Progenitor cell of endocrine pancreas (in vitro differentiated cells): ENCODE measurements around the gene FAM50A. TPM values are rescaled to one million over a fixed set of nuclear protein-coding genes. Genes with fewer than 3 reads are reported as not detected.

Experiments used
- DNase-seq: peaks from one replicate; pipeline ENCODE4 v3.0.0; 2021; ENCODE audit warnings: low spot score; ENCODE audit not compliant: unreplicated experiment
- H3K27ac Mint-ChIP-seq: 2 replicates; pipeline ENCODE4 v1.8.0; 2021; ENCODE audit warnings: mild to moderate bottlenecking, moderate library complexity, mixed read lengths
- H3K27me3 Mint-ChIP-seq: 2 replicates; pipeline ENCODE4 v1.8.0; 2021; ENCODE audit warnings: mixed read lengths
- H3K36me3 Mint-ChIP-seq: 2 replicates; pipeline ENCODE4 v1.8.0; 2022; ENCODE audit warnings: mixed read lengths; ENCODE audit not compliant: insufficient read depth
- H3K4me1 Mint-ChIP-seq: 2 replicates; pipeline ENCODE4 v1.8.0; 2021; ENCODE audit warnings: low read depth, mixed read lengths
- H3K4me3 Mint-ChIP-seq: 2 replicates; pipeline ENCODE4 v1.8.0; 2021; ENCODE audit warnings: low read depth, mild to moderate bottlenecking, moderate library complexity, mixed read lengths
- H3K9me3 Mint-ChIP-seq: 2 replicates; pipeline ENCODE4 v1.8.0; 2021; ENCODE audit warnings: low read depth, mixed read lengths
- CTCF ChIP-seq: fragments of 200-600 bp; sonication (generic); IDR thresholded peaks from one replicate; pipeline ENCODE4 v1.5.0; 2021; ENCODE audit warnings: antibody characterized with exemption, mild to moderate bottlenecking; ENCODE audit not compliant: unreplicated experiment
- total RNA-seq: library from RNA; stranded (reverse); gene quantifications from 2 replicates; pipeline ENCODE4 v1.2.1, GENCODE V29; 2021

Gene FAM50A
- total RNA-seq, 1 donor from 2014 or later: 65.8 TPM

DNA sequence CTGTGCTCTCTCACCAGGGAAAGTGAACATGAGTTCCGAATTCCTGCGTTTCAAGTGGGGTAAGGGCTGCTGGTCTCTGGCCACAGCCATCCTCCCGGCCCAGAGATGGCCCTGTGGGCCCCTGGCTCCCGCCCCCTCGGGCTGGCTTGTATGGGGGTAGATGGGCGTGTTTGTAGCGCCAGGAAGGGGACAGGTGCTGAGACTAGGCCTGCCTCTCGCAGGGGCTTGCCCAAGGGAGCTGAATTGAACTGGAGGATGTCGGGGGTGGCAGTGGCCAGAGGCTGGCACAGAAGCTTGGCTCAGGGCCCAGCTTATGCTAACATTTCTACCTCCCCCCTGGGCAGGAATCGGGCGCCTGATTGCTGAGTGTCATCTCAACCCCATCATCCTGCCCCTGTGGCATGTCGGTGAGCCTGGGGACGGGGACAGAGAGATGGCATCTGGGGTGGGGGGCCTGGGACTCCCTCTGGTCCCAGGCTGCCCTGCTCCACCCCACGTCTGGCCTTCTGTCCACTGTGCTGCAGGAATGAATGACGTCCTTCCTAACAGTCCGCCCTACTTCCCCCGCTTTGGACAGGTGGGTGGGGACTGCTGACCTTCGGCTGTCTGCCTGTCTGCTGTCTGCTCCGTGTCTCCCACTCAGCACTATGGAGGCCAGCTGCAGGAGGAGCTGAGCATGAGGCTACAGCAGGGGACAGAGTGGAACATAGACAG, 24.1 kb upstream of the FAM50A start:
- H3K36me3 Mint-ChIP-seq: peaks cover 2% of the 10 kb centered on the region
- no peaks in the 10 kb centered on the region for H3K27me3 Mint-ChIP-seq
- H3K4me1 Mint-ChIP-seq: no peaks in the 10 kb centered on the region
- no peak for DNase-seq
- TF ChIP-seq CTCF: no peak
- H3K27ac Mint-ChIP-seq: no peak overlapping the region
- peaks cover 3% of the 10 kb centered on the region for H3K9me3 Mint-ChIP-seq
- H3K4me3 Mint-ChIP-seq: no peak overlapping the region

DNA sequence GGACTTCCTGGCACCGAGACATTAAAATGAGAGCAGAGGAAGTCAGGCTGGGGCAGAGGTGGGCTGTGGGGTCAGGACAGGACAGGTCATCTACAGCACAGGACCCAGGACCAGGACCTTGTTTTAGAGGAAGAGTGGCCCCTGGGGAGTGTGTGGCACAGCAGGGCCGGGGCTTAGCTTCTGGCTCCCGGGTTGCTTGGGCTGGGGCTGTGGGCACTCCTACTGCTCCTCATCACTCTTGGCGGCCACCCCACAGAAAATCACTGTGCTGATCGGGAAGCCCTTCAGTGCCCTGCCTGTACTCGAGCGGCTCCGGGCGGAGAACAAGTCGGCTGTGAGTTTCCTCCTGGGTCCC, 23.6 kb upstream of the FAM50A start:
- no peak for DNase-seq
- peaks cover 3% of the 10 kb centered on the region for H3K9me3 Mint-ChIP-seq
- no peaks in the 10 kb centered on the region for H3K4me1 Mint-ChIP-seq
- no peak for TF ChIP-seq CTCF
- H3K36me3 Mint-ChIP-seq: no peaks in the 10 kb centered on the region
- H3K27ac Mint-ChIP-seq: no peak overlapping the region
- H3K4me3 Mint-ChIP-seq: no peak overlapping the region
- no peaks in the 10 kb centered on the region for H3K27me3 Mint-ChIP-seq

GRCh38 chrX:154426916-154427770, 16.8 kb upstream of the FAM50A start:
- peaks cover 6% of the 10 kb centered on the region for H3K36me3 Mint-ChIP-seq
- H3K4me1 Mint-ChIP-seq: peaks cover 16% of the 10 kb centered on the region
- H3K27ac Mint-ChIP-seq: no peak overlapping the region
- TF ChIP-seq CTCF: no peak
- H3K4me3 Mint-ChIP-seq: no peak overlapping the region
- DNase-seq: no peak
- no peaks in the 10 kb centered on the region for H3K27me3 Mint-ChIP-seq
- H3K9me3 Mint-ChIP-seq: peaks cover 12% of the 10 kb centered on the region

GRCh38 chrX:154428176-154429171, 15.5 kb upstream of the FAM50A start, which contains the start of gene ATP6AP1:
TSS of gene ATP6AP1 (plus strand) at chrX:154428677. CDS start at chrX:154428693, 16 bp downstream.
- H3K27me3 Mint-ChIP-seq: no peaks in the 10 kb centered on the region
- H3K4me1 Mint-ChIP-seq: peaks cover 16% of the 10 kb centered on the region
- H3K36me3 Mint-ChIP-seq: peaks cover 9% of the 10 kb centered on the region
- peaks cover 12% of the 10 kb centered on the region for H3K9me3 Mint-ChIP-seq
- TF ChIP-seq CTCF: no peak
- H3K4me3 Mint-ChIP-seq: peak within 1 kb of the TSS; percentile 74
- peak; percentile 80 for DNase-seq
- H3K27ac Mint-ChIP-seq: peak within 1 kb of the TSS; percentile 49
